ENCODE results near the gene IL1RAP.

The IL1RAP gene

GRCh38 chr3:190560013-190560895 is 46.4 kb downstream of the IL1RAP start:
- no peak for DNase-seq
- intact Hi-C loops (cut with DNase I): no loop called here

- DNase-seq: no peak
- intact Hi-C loops (cut with DNase I): no loop called here
Observed at GRCh38 chr3:190562866-190563510, 49.1 kb downstream of the IL1RAP start.

GRCh38 chr3:190564175-190564574 is 50.3 kb downstream of the IL1RAP start:
- no peak for DNase-seq
- intact Hi-C loops (cut with DNase I): no loop called here

GRCh38 chr3:190566043-190566933 is 52.4 kb downstream of the IL1RAP start:
- intact Hi-C loops (cut with DNase I): no loop called here
- peak in 37 of 42 donors; percentile 8 to 84 (median 51) for DNase-seq

GRCh38 chr3:190568036-190568435 is 54.2 kb downstream of the IL1RAP start:
- intact Hi-C loops (cut with DNase I): no loop called here
- no peak for DNase-seq

GRCh38 chr3:190574473-190574872 is 60.6 kb downstream of the IL1RAP start:
- no peak for DNase-seq
- intact Hi-C loops (cut with DNase I): no loop called here

- intact Hi-C loops (cut with DNase I): no loop called here
- DNase-seq: peak in 2 of 42 donors; percentile 5 to 13
Observed at GRCh38 chr3:190575437-190576185, 61.7 kb downstream of the IL1RAP start.

- DNase-seq: no peak
- intact Hi-C loops (cut with DNase I): no loop called here
Observed at GRCh38 chr3:190577225-190577624, 63.3 kb downstream of the IL1RAP start.

GRCh38 chr3:190579514-190580137 is 65.7 kb downstream of the IL1RAP start:
- DNase-seq: no peak
- intact Hi-C loops (cut with DNase I): no loop called here

- DNase-seq: no peak
- intact Hi-C loops (cut with DNase I): no loop called here
Observed at GRCh38 chr3:190580417-190580816, 66.5 kb downstream of the IL1RAP start.

GRCh38 chr3:190581041-190581541 is 67.2 kb downstream of the IL1RAP start:
- intact Hi-C loops (cut with DNase I): no loop called here
- no peak for DNase-seq

- DNase-seq: no peak
- intact Hi-C loops (cut with DNase I): no loop called here
Observed at GRCh38 chr3:190582667-190583066, 68.8 kb downstream of the IL1RAP start.

- intact Hi-C loops (cut with DNase I): no loop called here
- peak in 18 of 42 donors; percentile 9 to 73 (median 40) for DNase-seq
Observed at GRCh38 chr3:190585805-190586630, 72.1 kb downstream of the IL1RAP start.

GRCh38 chr3:190586631-190587011 is 72.7 kb downstream of the IL1RAP start:
- intact Hi-C loops (cut with DNase I): no loop called here
- peak in 35 of 42 donors; percentile 11 to 87 (median 55) for DNase-seq

GRCh38 chr3:190588570-190588969 is 74.7 kb downstream of the IL1RAP start:
- intact Hi-C loops (cut with DNase I): no loop called here
- no peak for DNase-seq

GRCh38 chr3:190589326-190589725 is 75.4 kb downstream of the IL1RAP start:
- intact Hi-C loops (cut with DNase I): no loop called here
- DNase-seq: peak in 26 of 42 donors; percentile 8 to 71 (median 45)

- no peak for DNase-seq
Observed at GRCh38 chr3:190591080-190591479, 77.2 kb downstream of the IL1RAP start.

More at GRCh38 chr3:190591080-190591479, 77.2 kb downstream of the IL1RAP start:
- intact Hi-C loops (cut with DNase I): no loop called here
